HepG2 (cell line): ENCODE results near the gene NUCB1. TPM values are rescaled to one million over a fixed set of nuclear protein-coding genes. Genes with fewer than 3 reads are reported as not detected.

ENCODE experiments used
- HIVEP1 ChIP-seq: sonication (generic); formaldehyde crosslinking; IDR thresholded peaks from 2 replicates; pipeline ENCODE4 v1.4.0; 2020; ENCODE audit warnings: mild to moderate bottlenecking, missing genetic modification reagents
- HMG20A ChIP-seq: IDR thresholded peaks from 2 replicates; pipeline ENCODE4 v1.6.1; 2016; ENCODE audit warnings: borderline replicate concordance
- KDM2A ChIP-seq: sonication (generic); formaldehyde crosslinking; IDR thresholded peaks from 2 replicates; pipeline ENCODE4 v1.4.0; 2020; ENCODE audit warnings: low read depth, missing genetic modification reagents, borderline replicate concordance
- MATR3 ChIP-seq: sonication (generic); formaldehyde crosslinking; IDR thresholded peaks from 2 replicates; pipeline ENCODE4 v1.4.0; 2020; ENCODE audit warnings: missing genetic modification reagents
- NR2C2 ChIP-seq: sonication (generic); formaldehyde crosslinking; IDR thresholded peaks from 2 replicates; pipeline ENCODE4 v1.4.0; 2020; ENCODE audit warnings: missing genetic modification reagents, mild to moderate bottlenecking, moderate library complexity, borderline replicate concordance
- SMAD3 ChIP-seq: sonication (generic); formaldehyde crosslinking; IDR thresholded peaks from 2 replicates; pipeline ENCODE4 v1.4.0; 2020; ENCODE audit warnings: missing genetic modification reagents
- SMYD3 ChIP-seq: sonication (generic); formaldehyde crosslinking; IDR thresholded peaks from 2 replicates; pipeline ENCODE4 v1.8.1; 2023; ENCODE audit warnings: mild to moderate bottlenecking, missing genetic modification reagents
- ZBTB1 ChIP-seq: sonication (generic); formaldehyde crosslinking; IDR thresholded peaks from 2 replicates; pipeline ENCODE4 v1.4.0; 2020; ENCODE audit warnings: missing genetic modification reagents, borderline replicate concordance
- ZNF24 ChIP-seq: fragments of 450-650 bp; IDR thresholded peaks from 2 replicates; pipeline ENCODE4 v1.6.1; 2017; ENCODE audit warnings: antibody characterized with exemption, mild to moderate bottlenecking
- ZNF556 ChIP-seq: sonication (generic); formaldehyde crosslinking; IDR thresholded peaks from 2 replicates; pipeline ENCODE4 v1.4.0; 2020; ENCODE audit warnings: mild to moderate bottlenecking, missing genetic modification reagents, borderline replicate concordance
- ZNF703 ChIP-seq: sonication (generic); formaldehyde crosslinking; IDR thresholded peaks from 2 replicates; pipeline ENCODE4 v1.5.1; 2020; ENCODE audit warnings: missing genetic modification reagents, mild to moderate bottlenecking, moderate library complexity, borderline replicate concordance
- ZNF768 ChIP-seq: sonication (generic); formaldehyde crosslinking; IDR thresholded peaks from 2 replicates; pipeline ENCODE4 v1.4.0; 2020; ENCODE audit warnings: missing genetic modification reagents
- polyA plus RNA-seq, 8 experiments: library from polyadenylated mRNA; depleted of rRNA in 3 of 8; stranded (reverse) in 7 of 8; unstranded in 1 of 8; fragments of >200 nt; fragmentation: Illumina TruSeq in 4 of 8; extraction: Trizol in 4 of 8; gene quantifications; 2 replicates each; pipeline versions ENCODE4 v1.2.1 to v1.2.3, GENCODE V29; 2011 to 2016; ENCODE audit warnings: low read depth in 4 of 8, missing spikeins in 1 of 8, mixed read lengths in 1 of 8; ENCODE audit not compliant: insufficient read depth in 1 of 8
- total RNA-seq, 5 experiments: library from RNA; depleted of rRNA; stranded (reverse); fragments of >200 nt; fragmentation: Illumina TruSeq; extraction: Trizol; gene quantifications; 2 replicates each; pipeline ENCODE4 v1.2.3, GENCODE V29; 2016; ENCODE audit warnings: low read depth in 1 of 5
- TF ChIP-seq, protein P1 (sequence below): sonication (generic); formaldehyde crosslinking; IDR thresholded peaks from 2 replicates; pipeline ENCODE4 v1.5.0; 2020; ENCODE audit warnings: mild to moderate bottlenecking, missing genetic modification reagents, moderate library complexity
- TF ChIP-seq, protein P2 (sequence below): sonication (generic); formaldehyde crosslinking; IDR thresholded peaks from 2 replicates; pipeline ENCODE4 v1.5.1; 2020; ENCODE audit warnings: mild to moderate bottlenecking, moderate library complexity, missing genetic modification reagents
- TF ChIP-seq, protein P3 (sequence below): sonication (generic); formaldehyde crosslinking; IDR thresholded peaks from 2 replicates; pipeline ENCODE4 v1.4.0; 2020; ENCODE audit warnings: low read depth, missing genetic modification reagents
- TF ChIP-seq, protein P4 (sequence below): sonication (generic); formaldehyde crosslinking; IDR thresholded peaks from 2 replicates; pipeline ENCODE4 v1.5.0; 2020; ENCODE audit warnings: missing genetic modification reagents
- TF ChIP-seq, protein P5 (sequence below): sonication (generic); formaldehyde crosslinking; IDR thresholded peaks from 2 replicates; pipeline ENCODE4 v1.4.0; 2020; ENCODE audit warnings: missing genetic modification reagents, mild to moderate bottlenecking, borderline replicate concordance

Gene NUCB1
- total and polyA plus RNA-seq, 2 of the 13 experiments (the other 11 are each of a cell fraction or from before 2014, with no cell fraction given): 82.3 to 106 TPM

DNA sequence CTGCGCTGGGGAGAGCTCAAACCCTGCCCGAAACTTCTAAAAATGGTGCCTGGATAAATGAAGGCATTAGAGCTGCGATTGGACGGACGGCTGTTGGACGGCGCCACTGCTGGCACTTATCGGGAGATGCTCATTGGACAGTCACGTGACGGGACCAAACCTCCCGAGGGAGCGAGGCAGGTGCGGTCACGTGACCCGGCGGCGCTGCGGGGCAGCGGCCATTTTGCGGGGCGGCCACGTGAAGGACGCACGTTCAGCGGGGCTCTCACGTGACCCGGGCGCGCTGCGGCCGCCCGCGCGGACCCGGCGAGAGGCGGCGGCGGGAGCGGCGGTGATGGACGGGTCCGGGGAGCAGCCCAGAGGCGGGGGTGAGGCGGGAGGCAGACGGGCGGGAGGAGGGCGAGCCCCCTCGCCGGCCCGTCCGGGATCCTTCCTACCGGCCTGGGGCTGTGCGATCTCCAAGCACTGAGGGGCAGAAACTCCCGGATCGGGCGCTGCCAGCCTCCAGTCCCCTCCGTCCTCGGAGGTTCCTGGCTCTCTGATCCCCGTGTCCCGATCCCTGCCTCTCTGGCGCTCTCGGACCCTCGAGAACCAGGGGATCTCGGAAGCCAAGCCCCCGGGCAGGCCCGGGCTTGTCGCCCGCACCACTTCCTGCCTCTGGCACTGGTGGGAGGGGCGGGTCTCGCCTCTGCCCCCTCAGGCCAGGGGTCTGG is 54.6 kb downstream of the NUCB1 start, which contains the start of gene BAX (continued):
- TF ChIP-seq, protein P1, sequence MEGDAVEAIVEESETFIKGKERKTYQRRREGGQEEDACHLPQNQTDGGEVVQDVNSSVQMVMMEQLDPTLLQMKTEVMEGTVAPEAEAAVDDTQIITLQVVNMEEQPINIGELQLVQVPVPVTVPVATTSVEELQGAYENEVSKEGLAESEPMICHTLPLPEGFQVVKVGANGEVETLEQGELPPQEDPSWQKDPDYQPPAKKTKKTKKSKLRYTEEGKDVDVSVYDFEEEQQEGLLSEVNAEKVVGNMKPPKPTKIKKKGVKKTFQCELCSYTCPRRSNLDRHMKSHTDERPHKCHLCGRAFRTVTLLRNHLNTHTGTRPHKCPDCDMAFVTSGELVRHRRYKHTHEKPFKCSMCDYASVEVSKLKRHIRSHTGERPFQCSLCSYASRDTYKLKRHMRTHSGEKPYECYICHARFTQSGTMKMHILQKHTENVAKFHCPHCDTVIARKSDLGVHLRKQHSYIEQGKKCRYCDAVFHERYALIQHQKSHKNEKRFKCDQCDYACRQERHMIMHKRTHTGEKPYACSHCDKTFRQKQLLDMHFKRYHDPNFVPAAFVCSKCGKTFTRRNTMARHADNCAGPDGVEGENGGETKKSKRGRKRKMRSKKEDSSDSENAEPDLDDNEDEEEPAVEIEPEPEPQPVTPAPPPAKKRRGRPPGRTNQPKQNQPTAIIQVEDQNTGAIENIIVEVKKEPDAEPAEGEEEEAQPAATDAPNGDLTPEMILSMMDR (CRISPR knock-in tag): peak; percentile 47
- TF ChIP-seq ZNF24: no peak
- peak; percentile 67; the same call in 1 of the 2 replicates for TF ChIP-seq SMYD3 (CRISPR knock-in tag)
- TF ChIP-seq, protein P2, sequence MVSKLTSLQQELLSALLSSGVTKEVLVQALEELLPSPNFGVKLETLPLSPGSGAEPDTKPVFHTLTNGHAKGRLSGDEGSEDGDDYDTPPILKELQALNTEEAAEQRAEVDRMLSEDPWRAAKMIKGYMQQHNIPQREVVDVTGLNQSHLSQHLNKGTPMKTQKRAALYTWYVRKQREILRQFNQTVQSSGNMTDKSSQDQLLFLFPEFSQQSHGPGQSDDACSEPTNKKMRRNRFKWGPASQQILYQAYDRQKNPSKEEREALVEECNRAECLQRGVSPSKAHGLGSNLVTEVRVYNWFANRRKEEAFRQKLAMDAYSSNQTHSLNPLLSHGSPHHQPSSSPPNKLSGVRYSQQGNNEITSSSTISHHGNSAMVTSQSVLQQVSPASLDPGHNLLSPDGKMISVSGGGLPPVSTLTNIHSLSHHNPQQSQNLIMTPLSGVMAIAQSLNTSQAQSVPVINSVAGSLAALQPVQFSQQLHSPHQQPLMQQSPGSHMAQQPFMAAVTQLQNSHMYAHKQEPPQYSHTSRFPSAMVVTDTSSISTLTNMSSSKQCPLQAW: peak; percentile 73
- no peak for TF ChIP-seq MATR3
- peak; percentile 39; the same call in 1 of the 2 replicates for TF ChIP-seq ZNF768
- TF ChIP-seq, protein P3, sequence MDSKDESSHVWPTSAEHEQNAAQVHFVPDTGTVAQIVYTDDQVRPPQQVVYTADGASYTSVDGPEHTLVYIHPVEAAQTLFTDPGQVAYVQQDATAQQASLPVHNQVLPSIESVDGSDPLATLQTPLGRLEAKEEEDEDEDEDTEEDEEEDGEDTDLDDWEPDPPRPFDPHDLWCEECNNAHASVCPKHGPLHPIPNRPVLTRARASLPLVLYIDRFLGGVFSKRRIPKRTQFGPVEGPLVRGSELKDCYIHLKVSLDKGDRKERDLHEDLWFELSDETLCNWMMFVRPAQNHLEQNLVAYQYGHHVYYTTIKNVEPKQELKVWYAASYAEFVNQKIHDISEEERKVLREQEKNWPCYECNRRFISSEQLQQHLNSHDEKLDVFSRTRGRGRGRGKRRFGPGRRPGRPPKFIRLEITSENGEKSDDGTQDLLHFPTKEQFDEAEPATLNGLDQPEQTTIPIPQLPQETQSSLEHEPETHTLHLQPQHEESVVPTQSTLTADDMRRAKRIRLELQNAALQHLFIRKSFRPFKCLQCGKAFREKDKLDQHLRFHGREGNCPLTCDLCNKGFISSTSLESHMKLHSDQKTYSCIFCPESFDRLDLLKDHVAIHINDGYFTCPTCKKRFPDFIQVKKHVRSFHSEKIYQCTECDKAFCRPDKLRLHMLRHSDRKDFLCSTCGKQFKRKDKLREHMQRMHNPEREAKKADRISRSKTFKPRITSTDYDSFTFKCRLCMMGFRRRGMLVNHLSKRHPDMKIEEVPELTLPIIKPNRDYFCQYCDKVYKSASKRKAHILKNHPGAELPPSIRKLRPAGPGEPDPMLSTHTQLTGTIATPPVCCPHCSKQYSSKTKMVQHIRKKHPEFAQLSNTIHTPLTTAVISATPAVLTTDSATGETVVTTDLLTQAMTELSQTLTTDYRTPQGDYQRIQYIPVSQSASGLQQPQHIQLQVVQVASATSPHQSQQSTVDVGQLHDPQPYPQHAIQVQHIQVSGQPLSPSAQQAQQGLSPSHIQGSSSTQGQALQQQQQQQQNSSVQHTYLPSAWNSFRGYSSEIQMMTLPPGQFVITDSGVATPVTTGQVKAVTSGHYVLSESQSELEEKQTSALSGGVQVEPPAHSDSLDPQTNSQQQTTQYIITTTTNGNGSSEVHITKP (CRISPR knock-in tag): peak; percentile 84
- TF ChIP-seq, protein P4, sequence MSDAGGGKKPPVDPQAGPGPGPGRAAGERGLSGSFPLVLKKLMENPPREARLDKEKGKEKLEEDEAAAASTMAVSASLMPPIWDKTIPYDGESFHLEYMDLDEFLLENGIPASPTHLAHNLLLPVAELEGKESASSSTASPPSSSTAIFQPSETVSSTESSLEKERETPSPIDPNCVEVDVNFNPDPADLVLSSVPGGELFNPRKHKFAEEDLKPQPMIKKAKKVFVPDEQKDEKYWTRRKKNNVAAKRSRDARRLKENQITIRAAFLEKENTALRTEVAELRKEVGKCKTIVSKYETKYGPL (CRISPR knock-in tag): no peak
- TF ChIP-seq KDM2A (CRISPR knock-in tag): peak; percentile 65
- peak; percentile 53; the same call in 1 of the 2 replicates for TF ChIP-seq ZNF556 (CRISPR knock-in tag)
- no peak; the same call in none of the 2 replicates for TF ChIP-seq HIVEP1
- TF ChIP-seq ZNF703 (CRISPR knock-in tag): 0 out of 2 replicates have a peak, but pooled peaks have one; percentile 30
- TF ChIP-seq SMAD3 (CRISPR knock-in tag): no peak
- no peak for TF ChIP-seq ZBTB1 (CRISPR knock-in tag)
- peak; percentile 77 for TF ChIP-seq NR2C2 (CRISPR knock-in tag)
- no peak; the same call in 1 of the 2 replicates for TF ChIP-seq HMG20A (CRISPR knock-in tag)
- TF ChIP-seq, protein P5, sequence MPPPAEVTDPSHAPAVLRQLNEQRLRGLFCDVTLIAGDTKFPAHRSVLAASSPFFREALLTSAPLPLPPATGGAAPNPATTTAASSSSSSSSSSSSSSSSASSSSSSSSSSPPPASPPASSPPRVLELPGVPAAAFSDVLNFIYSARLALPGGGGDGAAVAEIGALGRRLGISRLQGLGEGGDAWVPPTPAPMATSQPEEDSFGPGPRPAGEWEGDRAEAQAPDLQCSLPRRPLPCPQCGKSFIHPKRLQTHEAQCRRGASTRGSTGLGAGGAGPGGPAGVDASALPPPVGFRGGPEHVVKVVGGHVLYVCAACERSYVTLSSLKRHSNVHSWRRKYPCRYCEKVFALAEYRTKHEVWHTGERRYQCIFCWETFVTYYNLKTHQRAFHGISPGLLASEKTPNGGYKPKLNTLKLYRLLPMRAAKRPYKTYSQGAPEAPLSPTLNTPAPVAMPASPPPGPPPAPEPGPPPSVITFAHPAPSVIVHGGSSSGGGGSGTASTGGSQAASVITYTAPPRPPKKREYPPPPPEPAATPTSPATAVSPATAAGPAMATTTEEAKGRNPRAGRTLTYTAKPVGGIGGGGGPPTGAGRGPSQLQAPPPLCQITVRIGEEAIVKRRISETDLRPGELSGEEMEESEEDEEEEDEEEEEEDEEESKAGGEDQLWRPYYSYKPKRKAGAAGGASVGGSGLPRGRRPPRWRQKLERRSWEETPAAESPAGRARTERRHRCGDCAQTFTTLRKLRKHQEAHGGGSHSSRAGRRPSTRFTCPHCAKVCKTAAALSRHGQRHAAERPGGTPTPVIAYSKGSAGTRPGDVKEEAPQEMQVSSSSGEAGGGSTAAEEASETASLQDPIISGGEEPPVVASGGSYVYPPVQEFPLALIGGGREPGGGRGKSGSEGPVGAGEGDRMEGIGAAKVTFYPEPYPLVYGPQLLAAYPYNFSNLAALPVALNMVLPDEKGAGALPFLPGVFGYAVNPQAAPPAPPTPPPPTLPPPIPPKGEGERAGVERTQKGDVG (CRISPR knock-in tag): no peak
